DMS114 treated with DMSO at 0.1 percent for 48 hours (cell line): ENCODE data around the gene HS6ST1.

ENCODE experiments used
- DNase-seq: peaks from one replicate; lab custom pipeline; 2025; ENCODE audit not compliant: unreplicated experiment; lab: John Stamatoyannopoulos, UW

The HS6ST1 gene

GRCh38 chr2:128318776-128319464, at the start of gene HS6ST1:
HS6ST1 (minus strand) TSS chr2:128318868; CDS start chr2:128318563, 305 bp downstream.
- peak; percentile 25 for DNase-seq

- DNase-seq, result no peak
Observed at GRCh38 chr2:128367601-128368359, 49.1 kb upstream of the HS6ST1 start.

- no peak for DNase-seq
Observed at GRCh38 chr2:128366713-128367511, 48.2 kb upstream of the HS6ST1 start.

GRCh38 chr2:128365217-128365905, 46.7 kb upstream of the HS6ST1 start:
- DNase-seq, result no peak

GRCh38 chr2:128364441-128364911, 45.8 kb upstream of the HS6ST1 start:
- DNase-seq, result no peak

- DNase-seq, result no peak
Observed at GRCh38 chr2:128363934-128364361, 45.3 kb upstream of the HS6ST1 start.

GRCh38 chr2:128362889-128363228, 44.2 kb upstream of the HS6ST1 start:
- no peak for DNase-seq

GRCh38 chr2:128362176-128362888, 43.7 kb upstream of the HS6ST1 start:
- DNase-seq, result no peak

GRCh38 chr2:128361376-128362131, 42.9 kb upstream of the HS6ST1 start:
- no peak for DNase-seq

GRCh38 chr2:128360711-128361110, 42.0 kb upstream of the HS6ST1 start:
- no peak for DNase-seq

GRCh38 chr2:128359841-128360240, 41.2 kb upstream of the HS6ST1 start:
- DNase-seq, result no peak

GRCh38 chr2:128358941-128359731, 40.5 kb upstream of the HS6ST1 start:
- DNase-seq, result no peak

GRCh38 chr2:128357506-128358370, 39.1 kb upstream of the HS6ST1 start:
- no peak for DNase-seq

- no peak for DNase-seq
Observed at GRCh38 chr2:128356127-128356526, 37.5 kb upstream of the HS6ST1 start.

- no peak for DNase-seq
Observed at GRCh38 chr2:128354726-128355470, 36.2 kb upstream of the HS6ST1 start.

GRCh38 chr2:128354161-128354560, 35.5 kb upstream of the HS6ST1 start:
- DNase-seq, result no peak

- no peak for DNase-seq
Observed at GRCh38 chr2:128350736-128351135, 32.1 kb upstream of the HS6ST1 start.
